GM10248 (cell line): ENCODE data around the gene SLC35B4.

ENCODE experiments used
- CTCF ChIA-PET: fragments of 300-600 bp; sonication (Branson Sonifier 250); formaldehyde crosslinking; extraction: SDS; loops from one replicate; lab custom pipeline; 2021; ENCODE audit warnings: antibody characterized with exemption; lab: Yijun Ruan, JAX
- POLR2A ChIA-PET: fragments of 350-650 bp; sonication (Branson Sonifier 250); formaldehyde crosslinking; extraction: SDS; loops from one replicate; lab custom pipeline; 2020; ENCODE audit warnings: antibody characterized with exemption; lab: Yijun Ruan, JAX
- DNase-seq: peaks from one replicate; pipeline ENCODE4 v3.0.0; 2012; ENCODE audit errors: extremely low spot score
- CTCF ChIP-seq: IDR thresholded peaks from 2 replicates; pipeline ENCODE4 v1.5.1; 2012; ENCODE audit warnings: mild to moderate bottlenecking, low read depth; ENCODE audit errors: extremely low read depth, missing control alignments, control extremely low read depth

The SLC35B4 gene

GRCh38 chr7:134262322-134262721 is 54.4 kb downstream of the SLC35B4 start:
- ChIA-PET POLR2A (no interaction called here), CTCF (interaction anchor here (1.4 kb wide), 1 partner anchor 10 kb away, joined by 4 read pairs; no protein-coding TSS in a partner anchor)
- no peak for DNase-seq
- no peak for TF ChIP-seq CTCF

- CTCF ChIA-PET = no interaction called here
- no peak for TF ChIP-seq CTCF
- no peak for DNase-seq
- POLR2A ChIA-PET = no interaction called here
These were observed 60.9 kb downstream of the SLC35B4 start for GRCh38 chr7:134255814-134256213.

GRCh38 chr7:134254311-134254710 is 62.4 kb downstream of the SLC35B4 start:
- no peak for TF ChIP-seq CTCF
- no peak for DNase-seq
- ChIA-PET CTCF (no interaction called here), POLR2A (no interaction called here)

- CTCF ChIA-PET = no interaction called here
- DNase-seq = no peak
- POLR2A ChIA-PET = no interaction called here
- no peak for TF ChIP-seq CTCF
These were observed 68.5 kb downstream of the SLC35B4 start for GRCh38 chr7:134248196-134248595.

GRCh38 chr7:134246761-134247160 is 70.0 kb downstream of the SLC35B4 start:
- CTCF ChIA-PET = no interaction called here
- POLR2A ChIA-PET = no interaction called here
- TF ChIP-seq CTCF = no peak
- DNase-seq = no peak

- no peak for DNase-seq
- CTCF ChIA-PET = interaction anchor here (0.8 kb wide), 1 partner anchor 10 kb away, joined by 3 read pairs; no protein-coding TSS in a partner anchor
- POLR2A ChIA-PET = no interaction called here
- no peak for TF ChIP-seq CTCF
These were observed 70.4 kb downstream of the SLC35B4 start for GRCh38 chr7:134246347-134246746.

GRCh38 chr7:134245253-134245652 is 71.5 kb downstream of the SLC35B4 start:
- ChIA-PET POLR2A (no interaction called here), CTCF (no interaction called here)
- TF ChIP-seq CTCF = no peak
- no peak for DNase-seq
